ENCODE measurements around the gene CREG2. TPM values are rescaled to one million over a fixed set of nuclear protein-coding genes. Genes with fewer than 3 reads are reported as not detected.

CREG2 gene
- polyA plus RNA-seq, 1 donor from 2014 or later = 1.2 TPM

DNA sequence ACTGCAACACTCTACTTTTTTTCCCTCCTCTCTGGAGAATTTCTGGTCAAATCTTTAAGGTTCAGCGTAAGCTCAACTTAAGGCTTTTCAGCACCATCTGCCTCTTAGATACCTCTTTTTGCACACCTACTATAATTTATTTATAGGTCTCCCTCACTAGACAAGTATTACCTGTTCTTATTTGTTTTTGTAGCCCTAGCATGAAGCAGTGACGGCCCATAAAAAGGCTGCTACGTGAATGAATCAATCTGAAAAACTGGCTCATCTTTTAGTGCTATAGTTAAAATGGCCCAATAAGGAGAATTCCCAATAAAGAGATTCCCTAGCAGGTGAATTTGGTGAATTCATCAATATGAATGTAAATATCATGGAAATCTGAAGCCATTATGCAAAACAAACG is 85.3 kb downstream of the CREG2 start:
- TF ChIP-seq MXI1 (conservative IDR thresholded peaks at IDR 0.05; ENCODE audit: poor library complexity, severe bottlenecking) (no peak), RAD21 (conservative IDR thresholded peaks at IDR 0.05) (no peak), SMC3 (conservative IDR thresholded peaks at IDR 0.05; ENCODE audit: poor library complexity) (no peak), TAF1 (IDR thresholded peaks at IDR 0.05; ENCODE audit: low read depth) (no peak), EZH2 (IDR thresholded peaks at IDR 0.05; ENCODE audit: borderline replicate concordance, insufficient read depth, low read length, poor library complexity, severe bottlenecking) (no peak), POLR2AphosphoS5 (IDR thresholded peaks at IDR 0.05) (no peak), EP300 (conservative IDR thresholded peaks at IDR 0.05; ENCODE audit: poor library complexity, severe bottlenecking) (no peak)
- TF ChIP-seq, protein P1, sequence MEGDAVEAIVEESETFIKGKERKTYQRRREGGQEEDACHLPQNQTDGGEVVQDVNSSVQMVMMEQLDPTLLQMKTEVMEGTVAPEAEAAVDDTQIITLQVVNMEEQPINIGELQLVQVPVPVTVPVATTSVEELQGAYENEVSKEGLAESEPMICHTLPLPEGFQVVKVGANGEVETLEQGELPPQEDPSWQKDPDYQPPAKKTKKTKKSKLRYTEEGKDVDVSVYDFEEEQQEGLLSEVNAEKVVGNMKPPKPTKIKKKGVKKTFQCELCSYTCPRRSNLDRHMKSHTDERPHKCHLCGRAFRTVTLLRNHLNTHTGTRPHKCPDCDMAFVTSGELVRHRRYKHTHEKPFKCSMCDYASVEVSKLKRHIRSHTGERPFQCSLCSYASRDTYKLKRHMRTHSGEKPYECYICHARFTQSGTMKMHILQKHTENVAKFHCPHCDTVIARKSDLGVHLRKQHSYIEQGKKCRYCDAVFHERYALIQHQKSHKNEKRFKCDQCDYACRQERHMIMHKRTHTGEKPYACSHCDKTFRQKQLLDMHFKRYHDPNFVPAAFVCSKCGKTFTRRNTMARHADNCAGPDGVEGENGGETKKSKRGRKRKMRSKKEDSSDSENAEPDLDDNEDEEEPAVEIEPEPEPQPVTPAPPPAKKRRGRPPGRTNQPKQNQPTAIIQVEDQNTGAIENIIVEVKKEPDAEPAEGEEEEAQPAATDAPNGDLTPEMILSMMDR (IDR thresholded peaks at IDR 0.05; ENCODE audit: poor library complexity, severe bottlenecking) = no peak
- TF ChIP-seq, protein P2, sequence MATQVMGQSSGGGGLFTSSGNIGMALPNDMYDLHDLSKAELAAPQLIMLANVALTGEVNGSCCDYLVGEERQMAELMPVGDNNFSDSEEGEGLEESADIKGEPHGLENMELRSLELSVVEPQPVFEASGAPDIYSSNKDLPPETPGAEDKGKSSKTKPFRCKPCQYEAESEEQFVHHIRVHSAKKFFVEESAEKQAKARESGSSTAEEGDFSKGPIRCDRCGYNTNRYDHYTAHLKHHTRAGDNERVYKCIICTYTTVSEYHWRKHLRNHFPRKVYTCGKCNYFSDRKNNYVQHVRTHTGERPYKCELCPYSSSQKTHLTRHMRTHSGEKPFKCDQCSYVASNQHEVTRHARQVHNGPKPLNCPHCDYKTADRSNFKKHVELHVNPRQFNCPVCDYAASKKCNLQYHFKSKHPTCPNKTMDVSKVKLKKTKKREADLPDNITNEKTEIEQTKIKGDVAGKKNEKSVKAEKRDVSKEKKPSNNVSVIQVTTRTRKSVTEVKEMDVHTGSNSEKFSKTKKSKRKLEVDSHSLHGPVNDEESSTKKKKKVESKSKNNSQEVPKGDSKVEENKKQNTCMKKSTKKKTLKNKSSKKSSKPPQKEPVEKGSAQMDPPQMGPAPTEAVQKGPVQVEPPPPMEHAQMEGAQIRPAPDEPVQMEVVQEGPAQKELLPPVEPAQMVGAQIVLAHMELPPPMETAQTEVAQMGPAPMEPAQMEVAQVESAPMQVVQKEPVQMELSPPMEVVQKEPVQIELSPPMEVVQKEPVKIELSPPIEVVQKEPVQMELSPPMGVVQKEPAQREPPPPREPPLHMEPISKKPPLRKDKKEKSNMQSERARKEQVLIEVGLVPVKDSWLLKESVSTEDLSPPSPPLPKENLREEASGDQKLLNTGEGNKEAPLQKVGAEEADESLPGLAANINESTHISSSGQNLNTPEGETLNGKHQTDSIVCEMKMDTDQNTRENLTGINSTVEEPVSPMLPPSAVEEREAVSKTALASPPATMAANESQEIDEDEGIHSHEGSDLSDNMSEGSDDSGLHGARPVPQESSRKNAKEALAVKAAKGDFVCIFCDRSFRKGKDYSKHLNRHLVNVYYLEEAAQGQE (IDR thresholded peaks at IDR 0.05; ENCODE audit: borderline replicate concordance) = no peak
- H4K20me1 ChIP-seq (ENCODE audit: insufficient read depth) = no peaks in the 10 kb centered on the region
- no peaks in the 10 kb centered on the region for H3F3A ChIP-seq (ENCODE audit: insufficient read depth, low read length, poor library complexity, severe bottlenecking)
- no peaks in the 10 kb centered on the region for H3K27me3 ChIP-seq (ENCODE audit: insufficient read depth, low read depth, low read length)
- H3K36me3 ChIP-seq (ENCODE audit: insufficient read depth, low read length) = no peaks in the 10 kb centered on the region
- H3K79me2 ChIP-seq (replicated peaks; ENCODE audit: insufficient read depth, low read length) = peaks cover 36% of the 10 kb centered on the region
- no peak overlapping the region for H2AFZ ChIP-seq (ENCODE audit: low read depth, low read length)
- no peak overlapping the region for H3K9ac ChIP-seq (ENCODE audit: low read length)
- H3K27ac ChIP-seq (ENCODE audit: low read length) = no peak overlapping the region
- H3K4me2 ChIP-seq (ENCODE audit: low read length) = no peak overlapping the region
- H3K9me2 ChIP-seq (ENCODE audit: insufficient read depth, low read length) = no peaks in the 10 kb centered on the region
- no peak overlapping the region for H3K4me3 ChIP-seq (ENCODE audit: low read length)
- no peaks in the 10 kb centered on the region for H3K9me3 ChIP-seq (ENCODE audit: low read length)

DNA sequence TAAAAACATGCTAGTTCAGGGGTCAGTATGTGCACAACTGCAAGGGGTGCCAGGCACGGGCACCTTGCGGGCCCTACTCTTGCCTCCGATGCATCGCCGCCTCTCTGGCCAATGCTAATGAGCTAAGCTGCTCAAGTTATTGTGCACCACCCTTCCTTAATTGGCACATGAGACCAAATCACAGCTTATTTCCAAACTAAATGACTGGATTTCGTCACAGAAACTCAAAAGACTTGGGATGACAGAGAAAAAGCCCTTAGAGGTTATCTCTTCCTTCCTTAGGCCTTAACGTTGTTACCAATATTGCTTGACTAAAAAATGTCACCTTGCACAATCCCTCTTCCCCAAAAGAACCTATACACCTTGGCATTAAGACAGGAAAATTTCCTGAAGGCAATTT is 86.5 kb downstream of the CREG2 start:
- Histone ChIP-seq H3K4me3 (ENCODE audit: low read length) (no peak overlapping the region), H4K20me1 (ENCODE audit: insufficient read depth) (no peaks in the 10 kb centered on the region), H3K9me2 (ENCODE audit: insufficient read depth, low read length) (no peaks in the 10 kb centered on the region), H3K9me3 (ENCODE audit: low read length) (no peaks in the 10 kb centered on the region), H3K4me2 (ENCODE audit: low read length) (no peak overlapping the region), H2AFZ (ENCODE audit: low read depth, low read length) (no peak overlapping the region), H3K36me3 (ENCODE audit: insufficient read depth, low read length) (no peaks in the 10 kb centered on the region), H3F3A (ENCODE audit: insufficient read depth, low read length, poor library complexity, severe bottlenecking) (no peaks in the 10 kb centered on the region), H3K27ac (ENCODE audit: low read length) (no peak overlapping the region), H3K27me3 (ENCODE audit: insufficient read depth, low read depth, low read length) (no peaks in the 10 kb centered on the region), H3K79me2 (replicated peaks; ENCODE audit: insufficient read depth, low read length) (peaks cover 33% of the 10 kb centered on the region), H3K9ac (ENCODE audit: low read length) (no peak overlapping the region)
- no peak for TF ChIP-seq POLR2AphosphoS5 (IDR thresholded peaks at IDR 0.05)
- no peak for TF ChIP-seq EP300 (conservative IDR thresholded peaks at IDR 0.05; ENCODE audit: poor library complexity, severe bottlenecking)
- no peak for TF ChIP-seq RAD21 (conservative IDR thresholded peaks at IDR 0.05)
- TF ChIP-seq EZH2 (IDR thresholded peaks at IDR 0.05; ENCODE audit: borderline replicate concordance, insufficient read depth, low read length, poor library complexity, severe bottlenecking) = no peak
- TF ChIP-seq TAF1 (IDR thresholded peaks at IDR 0.05; ENCODE audit: low read depth) = no peak
- TF ChIP-seq MXI1 (conservative IDR thresholded peaks at IDR 0.05; ENCODE audit: poor library complexity, severe bottlenecking) = no peak
- TF ChIP-seq, protein P1 (IDR thresholded peaks at IDR 0.05; ENCODE audit: poor library complexity, severe bottlenecking) = no peak
- TF ChIP-seq SMC3 (conservative IDR thresholded peaks at IDR 0.05; ENCODE audit: poor library complexity) = no peak
- TF ChIP-seq, protein P2 (IDR thresholded peaks at IDR 0.05; ENCODE audit: borderline replicate concordance) = no peak

Data from neural cell (in vitro differentiated cells).